RWPE2 (cell line): ENCODE results near the gene ATP13A3.

Experiments used
- ATAC-seq: fragments of 200-7000 bp; cut with Tn5 transposase; 3 replicates; pipeline ENCODE4 v1.9.1; 2021; ENCODE audit warnings: low read depth
- DNase-seq: peaks from one replicate; pipeline ENCODE4 v3.0.0-alpha.2; 2020; ENCODE audit warnings: low spot score
- H3K27ac ChIP-seq: fragments of 450-650 bp; 2 replicates; pipeline ENCODE4 v1.5.1; 2017; ENCODE audit warnings: mild to moderate bottlenecking; ENCODE audit not compliant: poor library complexity, severe bottlenecking
- H3K27me3 ChIP-seq: fragments of 250-450 bp; sonication (Bioruptor Pico); 2 replicates; pipeline ENCODE4 v1.5.1; 2021; ENCODE audit warnings: mild to moderate bottlenecking, moderate library complexity; ENCODE audit not compliant: insufficient read depth, poor library complexity, severe bottlenecking
- H3K36me3 ChIP-seq: fragments of 250-450 bp; sonication (Bioruptor Pico); 2 replicates; pipeline ENCODE4 v1.5.1; 2020; ENCODE audit warnings: low read depth, mild to moderate bottlenecking, moderate library complexity
- H3K4me1 ChIP-seq: fragments of 250-450 bp; sonication (Bioruptor Pico); 2 replicates; pipeline ENCODE4 v1.5.1; 2021; ENCODE audit warnings: mild to moderate bottlenecking, moderate library complexity; ENCODE audit not compliant: insufficient read depth, poor library complexity, severe bottlenecking
- H3K4me3 ChIP-seq: fragments of 250-450 bp; sonication (Bioruptor Pico); 2 replicates; pipeline ENCODE4 v1.5.1; 2021; ENCODE audit warnings: mild to moderate bottlenecking, moderate library complexity; ENCODE audit not compliant: severe bottlenecking
- H3K9me3 ChIP-seq: fragments of 250-450 bp; sonication (Bioruptor Pico); 2 replicates; pipeline ENCODE4 v1.5.1; 2021; ENCODE audit warnings: mild to moderate bottlenecking, moderate library complexity; ENCODE audit not compliant: severe bottlenecking
- TF ChIP-seq, protein P1 (sequence below): fragments of 450-650 bp; IDR thresholded peaks from one replicate; pipeline ENCODE4 v1.5.1; 2017; ENCODE audit warnings: mild to moderate bottlenecking, moderate library complexity; ENCODE audit not compliant: poor library complexity, severe bottlenecking

Gene ATP13A3

GRCh38 chr3:194517333-194517732, 30.5 kb upstream of the ATP13A3 start:
- no peak for DNase-seq
- Histone ChIP-seq H3K4me3 (no peak overlapping the region), H3K27ac (no peak overlapping the region), H3K9me3 (no peaks in the 10 kb centered on the region), H3K4me1 (peaks cover 22% of the 10 kb centered on the region), H3K27me3 (no peaks in the 10 kb centered on the region), H3K36me3 (no peaks in the 10 kb centered on the region)
- TF ChIP-seq, protein P1, sequence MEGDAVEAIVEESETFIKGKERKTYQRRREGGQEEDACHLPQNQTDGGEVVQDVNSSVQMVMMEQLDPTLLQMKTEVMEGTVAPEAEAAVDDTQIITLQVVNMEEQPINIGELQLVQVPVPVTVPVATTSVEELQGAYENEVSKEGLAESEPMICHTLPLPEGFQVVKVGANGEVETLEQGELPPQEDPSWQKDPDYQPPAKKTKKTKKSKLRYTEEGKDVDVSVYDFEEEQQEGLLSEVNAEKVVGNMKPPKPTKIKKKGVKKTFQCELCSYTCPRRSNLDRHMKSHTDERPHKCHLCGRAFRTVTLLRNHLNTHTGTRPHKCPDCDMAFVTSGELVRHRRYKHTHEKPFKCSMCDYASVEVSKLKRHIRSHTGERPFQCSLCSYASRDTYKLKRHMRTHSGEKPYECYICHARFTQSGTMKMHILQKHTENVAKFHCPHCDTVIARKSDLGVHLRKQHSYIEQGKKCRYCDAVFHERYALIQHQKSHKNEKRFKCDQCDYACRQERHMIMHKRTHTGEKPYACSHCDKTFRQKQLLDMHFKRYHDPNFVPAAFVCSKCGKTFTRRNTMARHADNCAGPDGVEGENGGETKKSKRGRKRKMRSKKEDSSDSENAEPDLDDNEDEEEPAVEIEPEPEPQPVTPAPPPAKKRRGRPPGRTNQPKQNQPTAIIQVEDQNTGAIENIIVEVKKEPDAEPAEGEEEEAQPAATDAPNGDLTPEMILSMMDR, result no peak
- no peak for ATAC-seq

DNA sequence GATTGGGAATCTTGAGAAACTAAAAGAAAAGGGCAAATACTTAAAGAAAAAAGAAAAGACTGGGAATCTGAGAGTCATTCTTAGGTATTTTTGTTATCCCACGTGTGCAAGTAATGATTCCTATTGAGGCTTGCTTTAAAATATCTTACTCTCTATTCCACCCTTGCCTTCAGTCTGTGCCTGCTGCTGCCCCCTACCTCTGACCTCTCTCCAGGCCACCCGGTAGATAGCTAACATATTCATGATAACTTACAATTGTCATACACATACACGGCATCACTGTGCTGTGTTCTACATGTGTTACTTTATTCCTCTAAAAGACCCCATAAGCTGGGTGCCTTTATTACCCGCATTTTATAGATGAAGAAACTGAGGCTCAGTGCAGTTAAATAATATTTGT, 27.8 kb upstream of the ATP13A3 start:
- Histone ChIP-seq H3K36me3 (no peaks in the 10 kb centered on the region), H3K27ac (no peak overlapping the region), H3K9me3 (no peaks in the 10 kb centered on the region), H3K4me1 (peaks cover 6% of the 10 kb centered on the region), H3K27me3 (no peaks in the 10 kb centered on the region), H3K4me3 (no peak overlapping the region)
- ATAC-seq, result no peak
- DNase-seq, result no peak
- TF ChIP-seq, protein P1, result no peak

DNA sequence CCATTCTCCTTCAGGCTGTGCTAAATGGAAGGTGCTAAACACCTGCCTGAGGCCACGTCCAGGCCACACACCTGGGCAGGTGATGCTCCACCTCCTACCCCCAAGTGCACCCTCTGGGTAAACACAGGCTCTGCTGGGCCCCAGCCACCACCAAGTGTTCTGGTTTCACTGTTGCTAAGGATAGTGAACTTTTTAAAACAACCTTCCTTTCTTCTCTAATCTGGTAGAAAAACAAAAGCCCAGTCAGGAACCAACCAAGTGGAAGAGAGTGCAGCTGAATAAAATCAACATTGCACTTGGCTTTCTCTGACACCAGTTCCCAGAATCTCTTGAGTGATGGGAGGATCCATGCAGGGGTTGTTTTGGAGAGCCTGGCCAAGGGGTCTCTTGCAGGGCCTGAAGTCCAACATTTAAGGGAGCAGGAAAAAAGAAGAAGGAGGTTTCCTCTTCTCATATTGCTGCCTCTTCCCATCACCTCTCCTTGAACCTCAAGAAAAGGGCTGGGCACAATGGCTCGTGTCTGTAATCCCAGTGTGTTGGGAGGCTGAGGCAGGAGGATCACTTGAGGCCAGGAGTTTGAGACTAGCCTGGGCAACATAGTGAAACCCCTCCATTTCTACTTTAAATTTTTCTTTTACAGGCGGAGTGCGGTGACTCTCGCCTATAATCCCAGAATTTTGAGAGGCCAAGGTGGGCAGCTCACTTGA, 26.2 kb upstream of the ATP13A3 start:
- H3K36me3 ChIP-seq, result no peaks in the 10 kb centered on the region
- H3K4me1 ChIP-seq, result no peaks in the 10 kb centered on the region
- H3K9me3 ChIP-seq, result no peaks in the 10 kb centered on the region
- DNase-seq (no peak), ATAC-seq (peak; percentile 70)
- H3K27ac ChIP-seq, result no peak overlapping the region
- H3K4me3 ChIP-seq, result no peak overlapping the region
- TF ChIP-seq, protein P1, result no peak
- no peaks in the 10 kb centered on the region for H3K27me3 ChIP-seq

GRCh38 chr3:194508491-194509453, 22.0 kb upstream of the ATP13A3 start:
- H3K27ac ChIP-seq, result no peak overlapping the region
- H3K4me3 ChIP-seq, result no peak overlapping the region
- no peaks in the 10 kb centered on the region for H3K4me1 ChIP-seq
- ATAC-seq, result no peak
- no peaks in the 10 kb centered on the region for H3K36me3 ChIP-seq
- TF ChIP-seq, protein P1, result no peak
- DNase-seq, result no peak
- no peaks in the 10 kb centered on the region for H3K9me3 ChIP-seq
- no peaks in the 10 kb centered on the region for H3K27me3 ChIP-seq
